AG08395 (cell line): Measurements from ENCODE around the gene GOSR2.
"Not testable (repeated sequence)": the region's sequence is repeated elsewhere in the genome, so short reads cannot be mapped to it uniquely, and the experiment has no call there.

Source experiments
- DNase-seq: peaks from one replicate; pipeline ENCODE4 v3.0.0; 2012; ENCODE audit warnings: mixed read lengths, low spot score

GOSR2 gene

DNA sequence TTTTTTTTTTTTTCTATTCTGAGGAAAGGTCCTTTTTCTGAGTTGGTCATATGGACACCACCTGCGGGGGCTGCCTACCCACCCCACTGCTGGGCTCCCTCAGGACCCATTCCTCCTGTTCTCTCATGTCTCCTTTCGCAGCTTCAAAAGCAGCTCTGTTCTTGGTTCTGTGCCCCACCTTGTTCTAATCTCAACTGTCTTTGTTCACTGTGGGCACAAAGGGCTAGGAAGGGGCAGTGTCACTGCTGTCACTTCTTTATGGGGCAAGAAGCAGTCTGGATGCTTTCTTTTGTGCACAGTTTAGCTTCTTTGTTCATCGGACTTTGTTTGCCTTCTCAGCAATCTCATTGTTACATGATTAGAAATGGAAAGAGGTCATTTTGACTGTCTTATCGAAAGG is 7.1 kb downstream of the GOSR2 start:
- DNase-seq: no peak

DNA sequence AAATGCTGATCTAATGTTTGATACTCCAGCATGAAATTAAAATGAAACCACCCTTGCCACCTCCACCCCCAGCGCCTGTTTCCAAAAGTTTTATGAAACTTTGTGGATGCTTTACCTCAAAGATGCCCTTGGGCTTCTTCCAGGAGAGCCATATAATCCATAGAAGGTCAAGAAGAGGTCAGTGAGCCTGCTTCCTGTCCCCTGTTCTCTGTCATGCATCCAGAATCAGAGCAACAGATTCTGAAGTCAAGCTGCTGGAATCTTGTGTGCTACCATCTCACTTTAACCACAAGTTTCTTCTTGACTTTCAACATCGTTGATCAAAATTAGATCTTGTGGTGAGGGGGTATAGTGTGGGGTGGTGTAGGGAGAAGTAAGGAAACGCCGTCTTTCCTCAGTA is 8.6 kb downstream of the GOSR2 start:
- no peak for DNase-seq

DNA sequence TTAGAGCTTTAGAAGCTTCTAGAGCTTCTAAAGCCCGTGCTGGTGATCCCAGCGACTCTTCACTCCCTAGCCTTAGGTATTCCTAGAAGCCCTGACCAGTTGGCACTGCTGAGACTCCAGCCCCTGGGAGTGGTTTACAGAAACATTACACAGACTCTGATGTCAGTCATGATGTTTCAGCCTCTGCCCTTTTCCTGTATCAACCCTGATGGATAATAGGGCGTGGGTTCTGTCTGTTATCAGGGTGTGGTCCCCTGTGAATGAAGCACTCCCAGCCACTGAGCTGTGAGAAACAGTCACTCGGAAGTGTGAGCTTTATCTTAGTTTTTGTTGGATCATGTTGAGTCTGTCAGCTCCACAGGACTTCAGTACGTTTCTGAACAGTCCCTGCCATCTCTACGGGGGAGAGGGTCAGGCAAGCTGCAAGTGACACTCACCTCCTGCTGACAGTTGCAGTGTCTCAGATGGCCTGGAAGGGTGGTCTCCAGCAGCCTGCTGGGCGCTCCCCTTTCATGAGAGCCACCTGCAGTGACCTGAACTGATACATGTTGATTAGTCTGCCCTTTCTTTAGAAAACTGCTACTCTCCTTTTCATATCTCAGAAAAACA is 12.8 kb downstream of the GOSR2 start:
- no peak for DNase-seq

DNA sequence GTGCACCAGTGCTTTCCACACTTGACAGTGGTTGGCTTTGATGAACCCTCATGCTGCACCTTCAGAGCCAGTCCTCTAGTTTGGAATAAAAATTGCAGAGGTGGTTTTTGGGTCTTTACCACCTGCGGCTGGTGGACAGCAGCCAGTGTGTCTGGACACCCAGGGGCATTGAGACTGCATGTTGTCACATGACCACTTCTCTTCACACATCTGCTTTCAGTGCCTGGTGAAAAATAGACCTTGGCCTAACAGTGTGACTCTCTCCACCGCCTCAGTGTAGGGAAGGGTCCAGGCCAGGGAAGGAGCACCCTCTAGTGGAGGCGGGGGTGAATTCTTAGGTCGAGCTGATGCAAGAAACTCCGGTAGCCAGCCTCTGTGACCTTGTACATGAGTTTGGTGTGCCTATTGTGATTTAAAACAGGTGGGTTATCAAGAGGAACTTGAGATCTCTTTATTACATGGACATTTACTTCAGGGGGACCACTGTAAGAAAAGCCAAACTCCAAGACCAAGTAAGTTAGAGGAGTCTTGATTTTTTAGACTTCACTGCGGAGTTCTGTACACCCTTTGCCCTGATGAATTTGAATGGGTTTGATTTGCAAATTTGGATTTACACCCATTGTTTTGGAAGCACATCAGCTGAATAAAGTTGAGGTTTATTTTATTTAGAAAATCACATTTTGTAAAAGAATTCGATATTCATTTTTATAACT is 17.9 kb downstream of the GOSR2 start:
- peak; percentile 90 for DNase-seq

DNA sequence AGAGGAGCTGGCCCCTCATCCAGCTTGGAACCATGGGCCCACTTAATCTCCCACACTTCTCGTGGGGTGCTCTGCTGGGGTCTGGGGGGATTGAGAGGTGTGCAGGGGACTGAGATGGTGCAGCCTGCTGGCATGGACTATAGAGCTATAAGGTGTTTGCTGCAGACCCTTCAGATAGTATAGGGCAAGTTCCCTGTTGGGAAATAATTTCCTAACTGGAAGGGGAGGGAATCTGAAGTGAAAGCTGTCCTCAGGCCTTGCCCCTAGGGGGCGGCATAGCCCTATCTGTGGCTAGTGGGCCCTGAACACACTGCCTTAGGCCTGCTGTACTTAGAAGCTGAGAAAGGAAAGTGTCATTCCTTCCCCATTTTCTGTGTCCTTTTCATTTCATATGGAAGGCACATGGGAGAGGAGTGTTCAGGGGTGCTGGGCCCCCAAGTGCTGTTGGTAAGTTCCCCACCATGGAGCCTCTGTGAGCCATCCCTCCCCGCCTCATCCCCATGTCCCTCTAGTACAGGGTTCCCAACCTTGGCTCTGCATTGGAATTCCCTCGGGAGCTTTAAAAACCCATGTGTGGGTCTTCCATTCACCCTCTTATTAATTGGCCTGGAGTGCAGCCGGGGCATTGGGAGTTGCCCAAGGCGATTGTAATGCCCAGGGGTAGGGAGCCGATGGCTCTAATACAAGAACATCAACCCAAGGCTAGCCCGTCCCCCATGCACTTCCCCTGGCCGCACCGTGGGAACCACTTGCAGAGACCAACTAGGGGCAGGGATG is 19.7 kb downstream of the GOSR2 start:
- peak; percentile 87 for DNase-seq

DNA sequence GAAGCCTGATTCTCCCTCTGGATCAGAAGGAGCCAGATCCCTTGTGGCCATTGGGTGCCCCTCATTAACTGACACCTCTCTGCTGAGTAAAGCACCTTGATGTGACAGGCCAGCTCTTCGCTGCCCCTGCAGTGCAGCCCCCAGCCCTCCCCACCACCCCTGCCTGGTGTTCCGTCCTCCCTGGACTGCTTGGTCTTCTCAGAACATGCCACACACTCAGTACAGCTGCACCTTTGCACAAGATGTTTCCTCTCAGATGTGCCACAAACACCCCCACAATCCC is 20.2 kb downstream of the GOSR2 start:
- no peak for DNase-seq

DNA sequence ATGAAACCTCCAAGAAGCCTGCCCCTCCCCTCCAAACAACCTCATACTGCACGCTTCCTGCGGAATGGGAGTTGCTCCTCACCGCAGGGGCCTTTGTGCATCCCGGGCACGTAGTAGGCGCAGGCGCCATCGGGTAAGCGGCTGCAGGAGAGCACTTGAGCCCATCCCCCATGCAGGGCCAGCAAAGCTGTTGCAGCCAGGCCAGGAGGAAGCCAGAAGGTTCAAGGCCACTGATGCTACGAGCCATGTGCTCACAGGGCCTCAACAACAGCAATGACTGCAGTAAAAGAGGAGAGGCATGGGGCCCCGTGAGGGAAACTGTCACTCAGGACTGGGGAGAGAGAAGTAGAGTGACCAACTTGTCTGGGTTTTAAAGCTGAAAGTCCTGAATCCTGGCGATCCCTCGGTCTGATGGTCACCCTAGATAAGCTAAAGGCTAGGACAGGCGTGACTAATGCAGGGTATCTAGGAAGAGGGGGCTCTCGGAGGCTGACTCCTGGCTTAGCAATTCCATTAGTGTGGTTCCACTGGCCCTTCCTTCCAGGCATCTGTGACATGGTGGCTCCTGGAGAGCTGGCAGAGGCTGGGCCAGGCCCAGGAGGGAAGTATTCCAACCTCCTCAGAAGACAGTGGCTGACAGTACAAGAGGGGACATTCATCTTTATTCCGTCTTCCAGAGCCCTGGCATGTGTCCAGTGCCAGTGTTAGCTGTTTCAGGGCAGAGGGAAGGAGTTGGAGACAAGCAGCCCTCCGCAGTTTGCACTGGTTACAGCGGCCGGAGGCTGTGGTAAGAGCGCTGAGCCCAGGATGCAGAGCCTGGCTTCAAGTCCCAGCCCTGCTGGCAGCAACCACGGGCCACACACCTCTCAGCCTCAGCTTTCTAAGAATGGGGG is 20.8 kb downstream of the GOSR2 start:
- DNase-seq: peak; percentile 36

DNA sequence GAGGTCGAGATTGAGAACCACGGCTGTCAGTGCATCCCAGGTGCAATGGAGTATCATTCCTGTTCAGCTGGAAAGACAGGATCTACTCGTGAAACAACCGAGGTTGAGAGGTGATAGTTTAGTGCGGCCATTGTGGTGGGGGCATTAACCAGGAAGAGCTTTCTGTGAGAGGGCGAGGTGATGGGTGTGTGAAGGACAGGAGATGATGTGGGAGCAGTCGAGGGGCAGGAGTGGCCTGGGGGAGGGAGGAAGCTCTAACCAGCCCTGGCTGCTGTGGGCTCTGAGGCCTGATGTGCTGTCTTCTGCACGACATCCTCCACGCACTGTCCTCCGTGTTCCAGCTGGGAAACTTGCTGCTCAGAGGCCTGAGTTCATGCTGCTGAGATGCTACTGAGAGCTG is 22.0 kb downstream of the GOSR2 start:
- DNase-seq: no peak

DNA sequence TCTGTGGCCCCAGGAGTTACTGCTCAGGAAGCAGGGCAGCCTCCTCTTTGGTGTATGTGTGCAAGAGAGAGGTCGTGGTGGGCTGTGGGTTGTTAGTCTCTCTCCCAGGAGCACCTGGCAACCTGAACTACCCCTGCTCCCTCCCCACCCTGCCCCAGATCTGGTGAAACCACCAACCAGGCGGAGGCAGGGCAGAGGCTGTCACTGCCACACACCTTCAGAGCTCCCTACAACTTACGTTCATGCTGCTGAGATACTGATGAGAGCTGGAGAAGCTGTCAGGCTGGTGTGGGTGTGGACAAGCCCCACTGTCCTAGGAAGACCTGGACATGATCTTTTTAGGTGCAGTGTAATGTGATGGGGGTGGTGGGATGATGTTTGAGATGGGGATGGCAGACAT is 24.3 kb downstream of the GOSR2 start:
- no peak for DNase-seq

DNA sequence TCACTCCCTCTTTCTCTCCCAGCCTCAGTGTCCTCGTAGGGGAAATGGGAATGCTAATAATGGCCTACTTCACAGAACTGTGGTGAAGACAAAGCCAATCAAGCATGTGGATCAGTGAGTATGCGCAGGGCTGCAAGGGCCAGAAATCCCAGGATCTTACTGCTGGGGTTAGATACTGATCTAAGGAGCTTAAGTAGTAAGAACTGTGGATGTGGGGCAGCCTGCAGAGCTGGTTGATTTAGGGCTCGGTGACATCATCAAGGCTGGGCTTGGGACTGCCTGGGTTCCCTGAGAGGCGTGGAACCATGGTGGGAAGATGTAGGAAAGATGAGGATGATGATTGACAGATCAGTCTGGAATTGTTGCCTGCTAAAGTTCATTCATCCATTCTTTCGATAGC is 25.6 kb downstream of the GOSR2 start:
- no peak for DNase-seq

DNA sequence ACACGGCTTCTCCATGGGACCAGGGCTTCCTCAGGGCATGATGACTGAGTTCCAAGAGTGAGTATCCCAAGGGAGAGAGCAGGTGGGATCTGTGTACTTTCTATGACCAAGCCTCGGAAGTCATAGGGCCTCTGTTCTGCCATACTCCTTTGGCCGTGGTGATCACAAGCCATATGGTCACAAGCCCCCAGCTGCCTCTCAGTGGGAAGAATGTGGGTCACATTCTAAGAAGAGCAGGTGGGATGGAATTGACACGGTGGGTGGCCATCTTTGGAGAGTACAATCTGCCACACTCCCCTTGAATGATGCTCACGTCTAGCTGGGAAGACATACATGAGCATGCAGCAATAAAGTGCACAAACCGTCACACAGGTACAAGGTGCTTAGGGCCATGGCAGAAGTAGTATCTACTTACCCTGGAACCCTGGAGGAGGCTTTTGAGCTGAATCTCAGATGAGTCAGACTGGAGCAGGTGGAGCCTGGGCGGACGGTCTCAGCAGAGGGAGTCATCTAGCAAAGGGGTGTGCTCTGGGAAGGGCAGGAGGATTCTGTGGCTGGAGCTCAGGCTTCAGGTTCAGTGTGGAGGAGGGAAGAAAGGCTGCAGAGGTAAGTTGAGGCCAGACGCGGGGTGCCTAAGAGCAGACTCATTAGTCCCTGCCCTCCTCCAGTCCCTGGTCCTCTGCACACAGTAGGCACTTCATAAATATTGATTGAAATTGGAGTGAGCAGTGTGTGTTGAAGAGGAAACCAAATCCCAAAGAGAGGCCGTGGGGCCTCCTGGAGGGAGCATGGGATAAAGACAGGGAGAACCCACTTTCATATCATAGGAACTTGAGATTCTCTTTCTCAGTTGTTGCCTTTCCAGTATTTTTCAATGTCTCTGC is 26.6 kb downstream of the GOSR2 start:
- DNase-seq: peak; percentile 16

DNA sequence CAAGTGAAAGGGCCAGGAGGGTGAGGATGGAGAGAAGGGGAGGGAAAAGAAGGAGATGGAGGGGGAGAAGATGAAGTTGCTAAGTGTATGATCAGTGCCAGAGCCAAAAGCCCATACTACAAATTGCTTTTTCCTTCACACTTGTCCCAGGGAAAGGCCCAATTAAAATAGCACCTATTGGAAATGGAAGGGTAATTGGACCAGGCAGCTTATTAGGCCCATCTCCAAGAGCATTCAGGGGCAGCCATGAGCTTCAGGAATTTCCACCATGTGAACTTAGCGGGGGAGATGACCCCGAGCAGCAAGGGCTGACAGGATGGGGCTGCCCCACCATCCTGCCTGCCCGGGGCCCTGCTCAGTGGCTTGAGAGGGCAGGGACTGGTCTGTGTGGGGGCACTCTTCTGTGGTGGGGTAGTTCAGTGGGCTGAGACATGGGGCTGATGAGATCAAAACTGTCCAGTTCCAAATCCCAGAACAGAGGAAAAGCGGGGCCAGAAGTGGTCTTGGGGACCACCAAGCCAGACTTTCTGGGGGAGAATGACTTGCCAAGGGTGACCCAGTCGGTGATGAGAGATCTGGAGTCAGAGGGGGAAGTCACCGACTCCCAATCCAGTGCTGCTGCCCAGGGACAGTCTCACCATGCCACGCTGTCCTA is 27.5 kb downstream of the GOSR2 start:
- no peak for DNase-seq

DNA sequence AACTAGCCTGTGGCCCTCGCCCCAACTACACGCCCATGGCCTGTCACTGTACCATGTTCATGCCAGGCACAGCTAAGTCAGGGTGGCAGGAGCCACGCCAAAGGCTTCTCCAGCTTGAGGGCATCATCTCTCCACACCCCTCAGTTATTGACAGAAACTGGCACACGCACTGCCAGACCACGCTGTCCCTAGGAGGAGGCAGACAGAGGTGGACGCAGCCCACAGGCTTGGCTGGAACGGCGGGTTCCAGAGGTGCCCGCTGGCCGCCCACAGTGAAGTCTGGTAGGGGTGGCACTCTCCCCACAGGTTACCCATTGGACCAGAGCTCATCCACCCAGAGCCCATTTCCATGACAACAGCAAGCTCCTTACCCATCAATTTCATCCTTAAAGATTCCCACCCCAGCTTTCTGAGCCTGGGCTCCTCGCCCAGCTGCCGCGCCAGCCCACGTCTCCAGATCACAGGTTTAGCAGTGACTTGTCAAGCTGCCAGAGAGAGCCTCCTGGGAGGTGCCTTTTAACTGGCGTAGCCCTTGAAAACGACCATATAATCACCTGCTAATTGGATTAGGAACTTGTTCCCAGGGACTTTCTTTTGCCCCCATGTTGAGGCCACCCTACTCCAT is 28.1 kb downstream of the GOSR2 start:
- DNase-seq: no peak

DNA sequence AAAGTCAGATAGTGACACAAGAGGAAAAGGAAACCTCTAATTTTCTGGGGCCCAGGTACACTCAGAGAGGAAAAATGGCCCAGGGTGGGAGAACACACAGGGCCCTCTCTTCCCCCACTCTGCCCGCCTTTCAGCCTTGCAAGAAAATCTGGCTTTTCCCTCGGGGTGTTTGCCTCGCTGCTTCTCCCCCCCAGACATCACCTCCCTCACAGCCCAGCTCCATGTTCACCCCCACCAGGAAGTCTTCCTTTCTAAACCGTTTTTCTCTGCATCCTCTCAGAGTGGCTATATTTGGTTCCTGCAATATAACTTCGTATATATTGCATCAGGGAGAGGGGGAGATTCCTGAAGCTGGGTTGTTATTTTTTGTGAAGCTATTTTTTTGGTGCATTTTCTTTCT is 28.7 kb downstream of the GOSR2 start:
- no peak for DNase-seq

DNA sequence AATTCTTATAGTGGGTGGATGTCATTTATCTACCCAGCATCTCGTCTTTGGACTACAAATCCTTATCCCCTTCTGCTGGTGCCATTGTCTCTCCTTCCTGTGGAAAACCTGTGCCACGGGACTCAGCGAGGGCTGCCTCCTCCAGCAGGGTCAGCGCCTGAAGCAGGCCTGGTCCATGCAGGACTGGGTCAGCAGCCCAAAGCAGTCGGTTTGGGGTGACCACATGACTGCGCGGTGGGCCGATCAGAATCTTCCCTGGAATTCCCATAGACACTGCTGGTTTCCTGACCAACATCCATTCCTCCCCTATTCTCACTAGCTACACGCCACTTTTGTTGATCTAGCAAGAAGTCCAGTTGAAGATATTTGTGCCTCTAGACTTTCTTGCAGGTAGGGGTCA is 29.2 kb downstream of the GOSR2 start:
- no peak for DNase-seq

DNA sequence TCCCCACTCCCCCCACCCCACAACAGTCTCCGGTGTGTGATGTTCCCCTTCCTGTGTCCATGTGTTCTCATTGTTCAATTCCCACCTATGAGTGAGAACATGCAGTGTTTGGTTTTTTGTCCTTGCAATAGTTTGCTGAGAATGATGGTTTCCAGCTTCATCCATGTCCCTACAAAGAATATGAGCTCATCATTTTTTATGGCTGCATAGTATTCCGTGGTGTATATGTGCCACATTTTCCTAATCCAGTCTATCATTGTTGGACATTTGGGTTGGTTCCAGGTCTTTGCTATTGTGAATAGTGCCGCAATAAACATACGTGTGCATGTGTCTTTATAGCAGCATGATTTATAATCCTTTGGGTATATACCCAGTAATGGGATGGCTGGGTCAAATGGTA is 30.2 kb downstream of the GOSR2 start:
- not testable (repeated sequence) for DNase-seq

DNA sequence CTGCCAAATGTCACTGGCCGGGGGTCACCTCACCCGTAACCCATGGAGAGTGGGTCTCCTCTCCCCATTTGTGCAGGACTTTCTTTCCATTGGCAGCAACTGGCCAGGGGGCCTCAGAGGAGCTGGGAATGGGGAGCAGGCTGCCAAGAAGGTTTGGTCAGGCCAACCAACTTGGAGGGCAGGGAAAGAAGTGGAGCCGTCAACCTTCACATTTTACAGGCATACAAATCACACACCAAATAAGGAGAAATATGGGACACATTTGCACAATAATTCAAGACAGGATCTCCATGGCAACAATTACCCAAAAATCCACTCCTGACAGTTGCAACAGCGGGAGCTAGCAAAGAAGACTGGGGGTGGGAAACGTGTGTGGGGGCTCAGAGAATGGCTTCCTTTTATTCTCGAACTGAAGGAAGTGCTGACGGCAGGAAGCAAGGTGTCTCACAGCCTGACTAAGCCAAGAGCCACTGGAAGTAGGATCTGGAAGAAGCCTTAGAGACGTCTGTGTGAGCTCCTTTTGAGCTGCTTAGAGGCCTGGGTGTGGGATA is 35.2 kb downstream of the GOSR2 start:
- DNase-seq: no peak

DNA sequence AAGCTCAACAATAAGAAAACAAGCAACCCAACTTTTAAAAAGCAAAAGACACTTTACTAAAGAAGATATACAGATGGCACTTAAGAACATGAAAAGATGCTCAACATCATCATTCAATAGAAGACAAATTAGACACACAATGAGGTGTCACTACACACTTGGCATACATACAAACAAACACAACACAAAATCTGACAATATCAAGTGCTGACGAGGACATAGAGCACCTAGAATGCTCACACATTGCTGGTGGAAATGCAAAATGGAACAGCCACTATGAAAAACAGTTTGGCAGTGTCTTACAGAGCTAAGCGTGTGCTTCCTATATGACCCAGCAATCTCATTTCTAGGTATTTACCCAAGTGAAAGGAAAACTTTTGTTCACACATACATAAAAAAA is 37.2 kb downstream of the GOSR2 start:
- DNase-seq: no peak

DNA sequence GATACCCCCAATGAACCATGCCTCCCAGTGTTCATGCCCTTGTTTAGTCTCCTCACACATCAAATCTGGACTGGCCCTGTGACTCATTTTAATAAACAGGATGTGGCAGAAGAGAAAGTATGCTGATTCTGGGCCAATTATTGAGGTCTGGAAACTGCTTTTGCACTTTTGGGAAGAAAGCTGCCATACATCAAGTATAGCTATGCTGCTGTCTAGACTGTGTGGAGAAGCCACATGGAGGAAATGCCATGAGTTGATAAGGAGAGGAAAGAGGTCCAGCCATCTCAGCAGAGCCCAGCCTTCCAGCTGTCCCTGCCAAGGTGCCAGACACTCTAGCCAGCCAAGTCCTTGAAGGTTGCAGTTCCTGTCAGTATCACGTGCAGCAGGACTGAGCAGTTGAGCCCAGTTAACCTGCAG is 39.4 kb downstream of the GOSR2 start:
- peak; percentile 76 for DNase-seq

DNA sequence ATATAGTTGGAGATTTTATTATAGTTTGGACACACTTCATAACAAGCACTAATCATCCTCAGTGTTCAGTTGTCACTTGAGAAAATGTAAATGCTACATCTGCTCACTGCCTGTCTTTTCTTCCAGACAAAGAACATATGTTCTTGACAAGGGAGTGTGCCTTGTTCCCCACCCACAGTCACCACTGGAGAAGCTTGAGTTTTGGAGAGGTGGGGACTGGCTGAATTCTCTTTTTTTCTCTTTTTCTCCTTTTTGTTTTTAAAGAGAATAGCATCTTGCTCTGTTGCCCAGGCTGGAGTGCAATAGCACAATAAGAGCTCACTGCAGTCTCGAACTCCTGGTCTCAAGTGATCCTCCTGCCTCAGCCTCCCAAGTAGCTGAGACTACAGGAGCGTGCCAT is 40.6 kb downstream of the GOSR2 start:
- no peak for DNase-seq
